HepG2 (cell line): ENCODE data around the gene NAT9. TPM values are rescaled to one million over a fixed set of nuclear protein-coding genes. Genes with fewer than 3 reads are reported as not detected.

Experiments used
- ARNTL ChIP-seq: sonication (generic); formaldehyde crosslinking; IDR thresholded peaks from 2 replicates; pipeline ENCODE4 v1.4.0; 2020; ENCODE audit warnings: mild to moderate bottlenecking, missing genetic modification reagents
- BHLHE40 ChIP-seq: IDR thresholded peaks from 2 replicates; pipeline ENCODE4 v1.6.1; 2011; ENCODE audit warnings: low read length, improper control_type of control experiment
- FOXK1 ChIP-seq: sonication (generic); formaldehyde crosslinking; IDR thresholded peaks from 2 replicates; pipeline ENCODE4 v1.4.0; 2020; ENCODE audit warnings: low read depth, missing genetic modification reagents, borderline replicate concordance
- GFI1 ChIP-seq: sonication (generic); formaldehyde crosslinking; IDR thresholded peaks from 2 replicates; pipeline ENCODE4 v1.5.0; 2020; ENCODE audit warnings: missing genetic modification reagents, mild to moderate bottlenecking, borderline replicate concordance
- HMG20B ChIP-seq: conservative IDR thresholded peaks from 2 replicates; pipeline ENCODE4 v1.6.1; 2016; ENCODE audit warnings: missing genetic modification reagents, missing compliant biosample characterization
- IRF2 ChIP-seq: IDR thresholded peaks from 2 replicates; pipeline ENCODE4 v1.6.1; 2018; ENCODE audit warnings: missing genetic modification reagents, missing compliant biosample characterization
- KLF9 ChIP-seq: IDR thresholded peaks from 2 replicates; pipeline ENCODE4 v1.6.1; 2016; ENCODE audit warnings: low read depth
- NBN ChIP-seq: fragments of 450-650 bp; conservative IDR thresholded peaks from 2 replicates; pipeline ENCODE4 v1.6.1; 2017
- NFE2L2 ChIP-seq: fragments of 150-350 bp; IDR thresholded peaks from 2 replicates; pipeline ENCODE4 v1.6.1; 2014; ENCODE audit warnings: low read length
- PAF1 ChIP-seq: IDR thresholded peaks from 2 replicates; pipeline ENCODE4 v1.6.1; 2016; ENCODE audit warnings: missing genetic modification reagents, missing compliant biosample characterization
- TCF7 ChIP-seq: sonication (generic); IDR thresholded peaks from 2 replicates; pipeline ENCODE4 v1.6.1; 2016; ENCODE audit warnings: antibody characterized with exemption, low read depth
- TP53 ChIP-seq: sonication (generic); formaldehyde crosslinking; conservative IDR thresholded peaks from 2 replicates; pipeline ENCODE4 v1.4.0; 2020; ENCODE audit warnings: missing genetic modification reagents
- YEATS2 ChIP-seq: sonication (generic); formaldehyde crosslinking; IDR thresholded peaks from 2 replicates; pipeline ENCODE4 v1.4.0; 2020; ENCODE audit warnings: missing genetic modification reagents, borderline replicate concordance
- ZNF30 ChIP-seq: sonication (generic); formaldehyde crosslinking; IDR thresholded peaks from 2 replicates; pipeline ENCODE4 v1.5.0; 2020; ENCODE audit warnings: mild to moderate bottlenecking, missing genetic modification reagents
- ZNF607 ChIP-seq: sonication (generic); formaldehyde crosslinking; IDR thresholded peaks from 2 replicates; pipeline ENCODE4 v1.5.1; 2020; ENCODE audit warnings: missing genetic modification reagents, mild to moderate bottlenecking, borderline replicate concordance
- ZSCAN21 ChIP-seq: sonication (generic); formaldehyde crosslinking; IDR thresholded peaks from 2 replicates; pipeline ENCODE4 v1.8.0; 2022; ENCODE audit warnings: mild to moderate bottlenecking, missing genetic modification reagents, moderate library complexity, borderline replicate concordance
- polyA plus RNA-seq, 8 experiments: library from polyadenylated mRNA; depleted of rRNA in 3 of 8; stranded (reverse) in 7 of 8; unstranded in 1 of 8; fragments of >200 nt; fragmentation: Illumina TruSeq in 4 of 8; extraction: Trizol in 4 of 8; gene quantifications; 2 replicates each; pipeline versions ENCODE4 v1.2.1 to v1.2.3, GENCODE V29; 2011 to 2016; ENCODE audit warnings: low read depth in 4 of 8, missing spikeins in 1 of 8, mixed read lengths in 1 of 8; ENCODE audit not compliant: insufficient read depth in 1 of 8
- total RNA-seq, 5 experiments: library from RNA; depleted of rRNA; stranded (reverse); fragments of >200 nt; fragmentation: Illumina TruSeq; extraction: Trizol; gene quantifications; 2 replicates each; pipeline ENCODE4 v1.2.3, GENCODE V29; 2016; ENCODE audit warnings: low read depth in 1 of 5
- TF ChIP-seq, protein P1 (sequence below): sonication (generic); formaldehyde crosslinking; IDR thresholded peaks from 2 replicates; pipeline ENCODE4 v1.5.1; 2020; ENCODE audit warnings: mild to moderate bottlenecking, missing genetic modification reagents, moderate library complexity
- TF ChIP-seq, protein P2 (sequence below): sonication (generic); formaldehyde crosslinking; IDR thresholded peaks from 2 replicates; pipeline ENCODE4 v1.9.0; 2021; ENCODE audit warnings: missing genetic modification reagents, borderline replicate concordance
- TF ChIP-seq, protein P3 (sequence below): IDR thresholded peaks from 2 replicates; pipeline ENCODE4 v1.6.1; 2018; ENCODE audit warnings: missing genetic modification reagents, mild to moderate bottlenecking, missing compliant biosample characterization
- TF ChIP-seq, protein P4 (sequence below): fragments of 450-650 bp; IDR thresholded peaks from 2 replicates; pipeline ENCODE4 v1.6.1; 2016

The NAT9 gene
- total and polyA plus RNA-seq, 2 of the 13 experiments (the other 11 are each of a cell fraction or from before 2014, with no cell fraction given), result 39.7 to 44.2 TPM

DNA sequence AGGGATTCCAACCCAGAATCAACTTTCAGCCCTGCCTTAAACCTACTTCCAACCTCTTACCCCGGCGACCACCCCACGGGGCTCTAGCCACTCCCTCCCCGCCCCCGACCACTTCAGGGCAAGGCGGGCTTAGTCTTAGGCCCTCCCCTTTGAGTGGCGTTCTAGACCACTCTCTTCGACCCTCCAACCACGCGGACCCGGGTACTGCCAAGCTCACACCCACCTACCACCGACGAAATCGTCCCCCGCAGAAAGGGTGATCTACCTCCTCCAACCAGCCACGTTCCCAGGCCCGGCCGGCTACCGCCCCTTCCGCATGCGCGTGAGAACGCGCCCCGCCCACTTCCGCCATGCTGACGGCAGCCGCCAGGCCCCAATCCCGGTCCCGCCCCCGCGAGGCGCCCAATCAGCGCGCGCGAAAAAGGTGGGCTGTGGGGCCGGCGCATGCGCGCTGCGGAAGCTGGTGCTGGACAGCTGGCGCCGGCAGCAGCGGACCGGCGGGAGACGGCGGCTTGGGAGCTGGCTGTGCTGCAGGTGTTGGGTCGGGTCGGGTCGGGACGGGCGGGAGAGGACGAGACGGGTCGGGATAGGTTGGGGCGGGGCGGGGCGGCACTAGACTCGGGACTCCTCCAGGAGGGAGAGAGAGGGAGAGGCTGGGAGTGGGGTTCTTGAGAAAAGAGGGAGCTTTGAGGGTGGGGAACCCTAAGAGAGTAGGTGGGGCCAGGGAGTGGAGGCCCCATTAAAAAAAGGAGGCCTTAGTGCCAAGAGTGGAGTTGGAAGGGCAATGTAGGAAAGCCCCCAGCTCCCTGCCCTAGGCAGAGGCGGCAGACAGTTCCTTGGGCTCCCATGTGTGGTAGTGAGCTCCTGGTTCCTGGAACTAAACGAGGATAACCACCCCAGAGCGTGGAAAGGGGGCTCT, at the start of gene NAT9 (continued):
- TF ChIP-seq ARNTL (CRISPR knock-in tag), result peak; percentile 53; the same call in 1 of the 2 replicates
- peak; percentile 87; the same call in 1 of the 2 replicates for TF ChIP-seq ZSCAN21 (CRISPR knock-in tag)
- TF ChIP-seq YEATS2 (CRISPR knock-in tag), result peak; percentile 97
- TF ChIP-seq, protein P1, sequence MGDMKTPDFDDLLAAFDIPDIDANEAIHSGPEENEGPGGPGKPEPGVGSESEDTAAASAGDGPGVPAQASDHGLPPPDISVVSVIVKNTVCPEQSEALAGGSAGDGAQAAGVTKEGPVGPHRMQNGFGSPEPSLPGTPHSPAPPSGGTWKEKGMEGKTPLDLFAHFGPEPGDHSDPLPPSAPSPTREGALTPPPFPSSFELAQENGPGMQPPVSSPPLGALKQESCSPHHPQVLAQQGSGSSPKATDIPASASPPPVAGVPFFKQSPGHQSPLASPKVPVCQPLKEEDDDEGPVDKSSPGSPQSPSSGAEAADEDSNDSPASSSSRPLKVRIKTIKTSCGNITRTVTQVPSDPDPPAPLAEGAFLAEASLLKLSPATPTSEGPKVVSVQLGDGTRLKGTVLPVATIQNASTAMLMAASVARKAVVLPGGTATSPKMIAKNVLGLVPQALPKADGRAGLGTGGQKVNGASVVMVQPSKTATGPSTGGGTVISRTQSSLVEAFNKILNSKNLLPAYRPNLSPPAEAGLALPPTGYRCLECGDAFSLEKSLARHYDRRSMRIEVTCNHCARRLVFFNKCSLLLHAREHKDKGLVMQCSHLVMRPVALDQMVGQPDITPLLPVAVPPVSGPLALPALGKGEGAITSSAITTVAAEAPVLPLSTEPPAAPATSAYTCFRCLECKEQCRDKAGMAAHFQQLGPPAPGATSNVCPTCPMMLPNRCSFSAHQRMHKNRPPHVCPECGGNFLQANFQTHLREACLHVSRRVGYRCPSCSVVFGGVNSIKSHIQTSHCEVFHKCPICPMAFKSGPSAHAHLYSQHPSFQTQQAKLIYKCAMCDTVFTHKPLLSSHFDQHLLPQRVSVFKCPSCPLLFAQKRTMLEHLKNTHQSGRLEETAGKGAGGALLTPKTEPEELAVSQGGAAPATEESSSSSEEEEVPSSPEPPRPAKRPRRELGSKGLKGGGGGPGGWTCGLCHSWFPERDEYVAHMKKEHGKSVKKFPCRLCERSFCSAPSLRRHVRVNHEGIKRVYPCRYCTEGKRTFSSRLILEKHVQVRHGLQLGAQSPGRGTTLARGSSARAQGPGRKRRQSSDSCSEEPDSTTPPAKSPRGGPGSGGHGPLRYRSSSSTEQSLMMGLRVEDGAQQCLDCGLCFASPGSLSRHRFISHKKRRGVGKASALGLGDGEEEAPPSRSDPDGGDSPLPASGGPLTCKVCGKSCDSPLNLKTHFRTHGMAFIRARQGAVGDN, result peak; percentile 95
- TF ChIP-seq KLF9 (CRISPR knock-in tag), result peak; percentile 84
- TF ChIP-seq, protein P2, sequence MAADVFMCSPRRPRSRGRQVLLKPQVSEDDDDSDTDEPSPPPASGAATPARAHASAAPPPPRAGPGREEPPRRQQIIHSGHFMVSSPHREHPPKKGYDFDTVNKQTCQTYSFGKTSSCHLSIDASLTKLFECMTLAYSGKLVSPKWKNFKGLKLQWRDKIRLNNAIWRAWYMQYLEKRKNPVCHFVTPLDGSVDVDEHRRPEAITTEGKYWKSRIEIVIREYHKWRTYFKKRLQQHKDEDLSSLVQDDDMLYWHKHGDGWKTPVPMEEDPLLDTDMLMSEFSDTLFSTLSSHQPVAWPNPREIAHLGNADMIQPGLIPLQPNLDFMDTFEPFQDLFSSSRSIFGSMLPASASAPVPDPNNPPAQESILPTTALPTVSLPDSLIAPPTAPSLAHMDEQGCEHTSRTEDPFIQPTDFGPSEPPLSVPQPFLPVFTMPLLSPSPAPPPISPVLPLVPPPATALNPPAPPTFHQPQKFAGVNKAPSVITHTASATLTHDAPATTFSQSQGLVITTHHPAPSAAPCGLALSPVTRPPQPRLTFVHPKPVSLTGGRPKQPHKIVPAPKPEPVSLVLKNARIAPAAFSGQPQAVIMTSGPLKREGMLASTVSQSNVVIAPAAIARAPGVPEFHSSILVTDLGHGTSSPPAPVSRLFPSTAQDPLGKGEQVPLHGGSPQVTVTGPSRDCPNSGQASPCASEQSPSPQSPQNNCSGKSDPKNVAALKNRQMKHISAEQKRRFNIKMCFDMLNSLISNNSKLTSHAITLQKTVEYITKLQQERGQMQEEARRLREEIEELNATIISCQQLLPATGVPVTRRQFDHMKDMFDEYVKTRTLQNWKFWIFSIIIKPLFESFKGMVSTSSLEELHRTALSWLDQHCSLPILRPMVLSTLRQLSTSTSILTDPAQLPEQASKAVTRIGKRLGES (CRISPR knock-in tag), result no peak
- peak; percentile 86; the same call in 1 of the 2 replicates for TF ChIP-seq ZNF607 (CRISPR knock-in tag)
- TF ChIP-seq, protein P3, sequence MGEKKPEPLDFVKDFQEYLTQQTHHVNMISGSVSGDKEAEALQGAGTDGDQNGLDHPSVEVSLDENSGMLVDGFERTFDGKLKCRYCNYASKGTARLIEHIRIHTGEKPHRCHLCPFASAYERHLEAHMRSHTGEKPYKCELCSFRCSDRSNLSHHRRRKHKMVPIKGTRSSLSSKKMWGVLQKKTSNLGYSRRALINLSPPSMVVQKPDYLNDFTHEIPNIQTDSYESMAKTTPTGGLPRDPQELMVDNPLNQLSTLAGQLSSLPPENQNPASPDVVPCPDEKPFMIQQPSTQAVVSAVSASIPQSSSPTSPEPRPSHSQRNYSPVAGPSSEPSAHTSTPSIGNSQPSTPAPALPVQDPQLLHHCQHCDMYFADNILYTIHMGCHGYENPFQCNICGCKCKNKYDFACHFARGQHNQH (CRISPR knock-in tag), result peak; percentile 68; the same call in 1 of the 2 replicates
- TF ChIP-seq NBN, result no peak
- TF ChIP-seq GFI1 (CRISPR knock-in tag), result 0 out of 2 replicates have a peak, but pooled peaks have one; percentile 11
- TF ChIP-seq BHLHE40, result peak; percentile 57; the same call in 1 of the 2 replicates
- no peak for TF ChIP-seq PAF1
- TF ChIP-seq FOXK1, result peak; percentile 90; the same call in 1 of the 2 replicates
- no peak for TF ChIP-seq NFE2L2
- TF ChIP-seq ZNF30 (CRISPR knock-in tag), result no peak
- no peak for TF ChIP-seq TCF7
- TF ChIP-seq, protein P4, sequence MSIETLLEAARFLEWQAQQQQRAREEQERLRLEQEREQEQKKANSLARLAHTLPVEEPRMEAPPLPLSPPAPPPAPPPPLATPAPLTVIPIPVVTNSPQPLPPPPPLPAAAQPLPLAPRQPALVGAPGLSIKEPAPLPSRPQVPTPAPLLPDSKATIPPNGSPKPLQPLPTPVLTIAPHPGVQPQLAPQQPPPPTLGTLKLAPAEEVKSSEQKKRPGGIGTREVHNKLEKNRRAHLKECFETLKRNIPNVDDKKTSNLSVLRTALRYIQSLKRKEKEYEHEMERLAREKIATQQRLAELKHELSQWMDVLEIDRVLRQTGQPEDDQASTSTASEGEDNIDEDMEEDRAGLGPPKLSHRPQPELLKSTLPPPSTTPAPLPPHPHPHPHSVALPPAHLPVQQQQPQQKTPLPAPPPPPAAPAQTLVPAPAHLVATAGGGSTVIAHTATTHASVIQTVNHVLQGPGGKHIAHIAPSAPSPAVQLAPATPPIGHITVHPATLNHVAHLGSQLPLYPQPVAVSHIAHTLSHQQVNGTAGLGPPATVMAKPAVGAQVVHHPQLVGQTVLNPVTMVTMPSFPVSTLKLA, result peak; percentile 84
- peak; percentile 77; the same call in 1 of the 2 replicates for TF ChIP-seq IRF2 (CRISPR knock-in tag)
- TF ChIP-seq HMG20B (CRISPR knock-in tag), result no peak
- no peak for TF ChIP-seq TP53
